HAP-1 (cell line): ENCODE data around the gene P4HA2.
"Not testable (repeated sequence)": the region's sequence is repeated elsewhere in the genome, so short reads cannot be mapped to it uniquely, and the experiment has no call there.

Experiments used
- DNase-seq, 2 experiments: peaks; one replicate each; pipeline ENCODE4 v3.0.0-alpha.2; 2016 to 2020; ENCODE audit warnings: low spot score in 2 of 2
- H3K27me3 ChIP-seq: fragments of 250-450 bp; sonication (Bioruptor Pico); 2 replicates; pipeline ENCODE4 v1.5.1; 2020; ENCODE audit warnings: low read depth, mild to moderate bottlenecking, moderate library complexity
- H3K36me3 ChIP-seq: fragments of 250-450 bp; sonication (Bioruptor Pico); replicated peaks from 2 replicates; pipeline ENCODE4 v1.5.1; 2020; ENCODE audit warnings: mild to moderate bottlenecking
- H3K4me1 ChIP-seq: fragments of 250-450 bp; sonication (Bioruptor Pico); 2 replicates; pipeline ENCODE4 v1.5.1; 2020; ENCODE audit warnings: mild to moderate bottlenecking
- H3K4me3 ChIP-seq: fragments of 250-450 bp; sonication (Bioruptor Pico); 2 replicates; pipeline ENCODE4 v1.5.1; 2020; ENCODE audit warnings: mild to moderate bottlenecking, moderate library complexity
- H3K9me3 ChIP-seq: fragments of 250-450 bp; sonication (Bioruptor Pico); 2 replicates; pipeline ENCODE4 v1.5.1; 2020; ENCODE audit warnings: mild to moderate bottlenecking, moderate library complexity
- in situ Hi-C: fragments of 300-500 bp; cut with MboI; formaldehyde crosslinking; loops from 3 replicates; pipeline ENCODE4 v1.14.3; 2020; ENCODE audit warnings: low sequenced_read_pairs, inconsistent platforms, mixed read lengths

P4HA2 gene

GRCh38 chr5:132179405-132179804 lies 48.2 kb downstream of the P4HA2 start:
- in situ Hi-C loops, result no loop called here
- Histone ChIP-seq H3K27me3 (no peaks in the 10 kb centered on the region), H3K4me3 (no peak overlapping the region), H3K9me3 (no peaks in the 10 kb centered on the region), H3K36me3 (no peaks in the 10 kb centered on the region), H3K4me1 (no peaks in the 10 kb centered on the region)
- no peak for DNase-seq

DNA sequence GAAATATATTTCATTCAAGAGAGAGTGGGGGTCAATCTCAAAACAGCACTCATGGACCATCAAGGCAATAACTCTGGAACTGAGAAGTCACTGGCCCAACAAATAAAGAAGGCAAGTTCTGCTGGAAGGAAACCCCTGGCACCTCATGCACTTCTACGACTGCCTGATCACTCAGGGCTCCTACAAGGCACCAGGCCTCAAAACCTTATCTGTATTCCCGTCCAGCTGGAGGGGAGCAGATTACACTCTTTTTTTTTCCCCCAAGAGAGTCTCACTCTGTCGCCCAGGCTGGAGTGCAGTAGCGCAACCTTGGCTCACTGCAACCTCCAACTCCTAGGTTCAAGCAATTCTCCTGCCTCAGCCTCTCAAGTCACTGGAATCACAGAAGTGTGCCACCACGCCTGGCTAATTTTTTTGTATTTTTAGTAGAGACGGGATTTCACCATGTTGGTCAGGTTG lies 49.9 kb downstream of the P4HA2 start:
- H3K9me3 ChIP-seq, result no peaks in the 10 kb centered on the region
- no peaks in the 10 kb centered on the region for H3K27me3 ChIP-seq
- no peaks in the 10 kb centered on the region for H3K4me1 ChIP-seq
- no peaks in the 10 kb centered on the region for H3K36me3 ChIP-seq
- H3K4me3 ChIP-seq, result no peak overlapping the region
- in situ Hi-C loops, result no loop called here
- DNase-seq, result no peak

DNA sequence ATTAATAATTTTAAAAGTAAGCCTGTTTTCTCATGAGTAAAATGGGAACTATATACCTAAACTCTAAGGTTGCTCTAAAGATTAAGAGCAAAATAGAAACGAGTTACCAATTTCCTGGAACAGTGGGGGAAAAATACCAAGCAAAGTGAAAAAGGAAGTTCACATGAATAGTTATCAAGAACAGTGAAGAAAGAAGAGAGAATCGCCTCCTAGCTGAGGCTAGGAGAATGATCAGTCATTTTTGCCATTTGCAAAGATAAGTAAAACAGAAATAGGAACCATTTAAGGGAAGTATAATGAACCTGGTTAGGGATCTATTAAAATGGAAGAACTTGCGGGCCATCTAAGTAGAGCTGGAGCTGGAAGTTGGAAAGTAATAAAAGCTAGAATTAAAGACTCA lies 50.7 kb downstream of the P4HA2 start:
- Histone ChIP-seq H3K27me3 (no peaks in the 10 kb centered on the region), H3K9me3 (no peaks in the 10 kb centered on the region), H3K4me1 (no peaks in the 10 kb centered on the region), H3K4me3 (no peak overlapping the region), H3K36me3 (no peaks in the 10 kb centered on the region)
- in situ Hi-C loops, result no loop called here
- DNase-seq, result no peak

DNA sequence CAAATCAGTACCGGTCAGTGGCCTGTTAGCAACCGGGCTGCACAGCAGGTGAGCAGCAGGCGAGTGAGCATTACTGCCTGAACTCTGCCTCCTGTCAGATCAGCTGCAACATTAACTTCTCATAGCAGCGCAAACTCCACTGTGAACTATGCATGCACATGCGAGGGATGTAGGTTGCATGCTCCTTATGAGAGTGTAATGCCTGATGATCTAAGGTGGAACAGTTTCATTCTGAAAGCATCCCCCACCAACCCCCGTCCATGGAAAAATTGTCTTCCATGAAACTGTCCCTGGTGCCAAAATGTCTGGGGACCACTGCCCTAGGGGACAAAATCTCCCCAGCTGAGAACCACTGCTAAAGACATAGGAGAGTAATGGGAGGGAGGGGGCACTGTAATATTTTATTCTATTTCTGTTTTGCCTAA lies 51.1 kb downstream of the P4HA2 start:
- no peak for DNase-seq
- Histone ChIP-seq H3K36me3 (no peaks in the 10 kb centered on the region), H3K27me3 (no peaks in the 10 kb centered on the region), H3K4me1 (no peaks in the 10 kb centered on the region), H3K4me3 (no peak overlapping the region), H3K9me3 (no peaks in the 10 kb centered on the region)
- in situ Hi-C loops, result no loop called here

DNA sequence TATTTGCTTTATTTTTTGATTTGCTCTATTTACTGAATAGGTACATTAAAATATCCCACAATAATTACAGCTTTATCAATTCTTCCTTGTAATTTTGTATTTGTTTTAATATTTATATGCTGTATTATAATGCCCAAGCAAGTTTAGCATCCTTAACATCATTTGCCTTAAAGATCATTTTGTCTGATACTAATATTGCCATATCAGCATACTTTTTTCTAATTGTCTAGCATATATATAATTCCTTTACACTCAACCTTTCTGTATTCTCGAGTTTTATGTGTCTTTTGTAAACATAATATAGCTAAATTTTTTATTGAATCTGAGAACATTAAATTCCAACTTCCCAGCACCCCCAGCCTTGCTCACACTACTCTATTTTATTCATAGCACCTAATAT lies 64.7 kb downstream of the P4HA2 start:
- Histone ChIP-seq H3K4me3 (no peak overlapping the region), H3K27me3 (no peaks in the 10 kb centered on the region), H3K9me3 (no peaks in the 10 kb centered on the region), H3K36me3 (no peaks in the 10 kb centered on the region), H3K4me1 (no peaks in the 10 kb centered on the region)
- in situ Hi-C loops, result no loop called here
- DNase-seq, result no peak

DNA sequence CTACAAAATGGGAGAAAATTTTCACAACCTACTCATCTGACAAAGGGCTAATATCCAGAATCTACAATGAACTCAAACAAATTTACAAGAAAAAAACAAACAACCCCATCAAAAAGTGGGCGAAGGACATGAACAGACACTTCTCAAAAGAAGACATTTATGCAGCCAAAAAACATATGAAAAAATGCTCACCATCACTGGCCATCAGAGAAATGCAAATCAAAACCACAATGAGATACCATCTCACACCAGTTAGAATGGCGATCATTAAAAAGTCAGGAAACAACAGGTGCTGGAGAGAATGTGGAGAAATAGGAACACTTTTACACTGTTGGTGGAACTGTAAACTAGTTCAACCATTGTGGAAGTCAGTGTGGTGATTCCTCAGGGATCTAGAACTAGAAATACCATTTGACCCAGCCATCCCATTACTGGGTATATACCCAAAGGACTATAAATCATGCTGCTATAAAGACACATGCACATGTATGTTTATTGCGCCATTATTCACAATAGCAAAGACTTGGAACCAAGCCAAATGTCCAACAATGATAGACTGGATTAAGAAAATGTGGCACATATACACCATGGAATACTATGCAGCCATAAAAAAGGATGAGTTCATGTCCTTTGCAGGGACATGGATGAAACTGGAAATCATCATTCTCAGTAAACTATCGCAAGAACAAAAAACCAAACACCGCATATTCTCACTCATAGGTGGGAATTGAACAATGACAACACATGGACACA lies 65.9 kb downstream of the P4HA2 start:
- in situ Hi-C loops, DNase-seq, H3K27me3 ChIP-seq, H3K4me1 ChIP-seq, H3K36me3 ChIP-seq, H3K9me3 ChIP-seq, H3K4me3 ChIP-seq: not testable (repeated sequence)

GRCh38 chr5:132156413-132156812 lies 71.2 kb downstream of the P4HA2 start:
- Histone ChIP-seq H3K4me1 (no peaks in the 10 kb centered on the region), H3K4me3 (no peak overlapping the region), H3K9me3 (no peaks in the 10 kb centered on the region), H3K27me3 (no peaks in the 10 kb centered on the region), H3K36me3 (no peaks in the 10 kb centered on the region)
- DNase-seq, result no peak
- in situ Hi-C loops, result no loop called here

DNA sequence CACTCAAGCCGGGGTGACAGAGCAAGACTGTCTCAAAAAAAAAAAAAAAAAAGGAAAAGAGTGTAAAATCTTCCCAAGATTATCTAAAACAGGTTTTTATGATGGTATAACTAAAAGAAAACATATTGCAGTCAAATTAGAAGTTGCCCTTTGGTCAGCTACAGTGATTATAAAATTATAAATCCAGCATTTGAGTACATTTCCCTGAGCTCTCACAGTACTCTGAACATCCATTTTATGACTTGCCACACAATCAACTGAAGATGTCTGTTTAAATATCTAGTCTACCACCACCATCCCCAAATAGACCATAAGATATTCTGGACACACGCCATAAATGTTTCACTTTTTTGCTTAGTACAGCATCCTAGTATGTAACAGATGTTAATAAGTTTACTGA lies 77.1 kb downstream of the P4HA2 start:
- Histone ChIP-seq H3K36me3 (no peaks in the 10 kb centered on the region), H3K9me3 (no peaks in the 10 kb centered on the region), H3K4me3 (no peak overlapping the region), H3K4me1 (no peaks in the 10 kb centered on the region), H3K27me3 (no peaks in the 10 kb centered on the region; the same call in 1 of the 2 replicates)
- in situ Hi-C loops, result no loop called here
- DNase-seq, result no peak

DNA sequence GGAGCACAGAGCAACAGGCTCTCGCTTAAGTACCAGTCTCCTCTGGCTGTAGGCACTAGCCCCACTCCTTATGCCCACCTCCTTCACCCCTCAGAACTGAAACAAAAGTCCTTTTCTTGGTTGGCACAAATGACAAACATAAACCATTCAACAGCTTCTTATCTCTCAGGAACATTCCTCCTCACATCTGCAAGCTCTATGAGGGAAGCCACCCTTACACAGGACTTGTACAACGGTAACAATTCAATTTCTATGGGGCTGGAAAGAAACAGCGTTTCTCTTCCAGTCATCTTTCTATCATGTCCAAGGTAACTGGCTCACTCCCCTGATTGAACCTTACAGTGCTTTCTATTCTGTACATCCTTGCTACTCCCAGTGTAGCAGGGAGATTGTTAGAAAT lies 80.0 kb downstream of the P4HA2 start:
- H3K36me3 ChIP-seq, result no peaks in the 10 kb centered on the region

DNA sequence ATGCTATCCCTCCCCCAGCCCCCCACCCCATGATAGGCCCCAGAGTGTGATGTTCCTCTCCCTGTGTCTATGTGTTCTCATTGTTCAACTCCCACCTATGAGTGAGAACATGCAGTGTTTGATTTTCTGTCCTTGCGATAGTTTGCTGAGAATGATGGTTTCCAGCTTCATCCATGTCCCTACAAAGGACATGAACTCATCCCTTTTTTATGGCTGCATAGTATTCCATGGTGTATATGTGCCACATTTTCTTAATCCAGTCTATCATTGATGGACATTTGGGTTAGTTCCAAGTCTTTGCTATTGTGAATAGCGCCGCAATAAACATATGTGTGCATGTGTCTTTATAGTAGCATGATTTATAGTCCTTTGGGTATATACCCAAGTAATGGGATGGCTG lies 82.3 kb downstream of the P4HA2 start:
- H3K4me3 ChIP-seq, in situ Hi-C loops, H3K36me3 ChIP-seq, DNase-seq, H3K27me3 ChIP-seq, H3K4me1 ChIP-seq, H3K9me3 ChIP-seq: not testable (repeated sequence)

More for the DNA sequence above, 80.0 kb downstream of the P4HA2 start:
- H3K27me3 ChIP-seq, result no peaks in the 10 kb centered on the region; the same call in 1 of the 2 replicates
- peaks cover 4% of the 10 kb centered on the region; the same call in 1 of the 2 replicates for H3K9me3 ChIP-seq
- H3K4me3 ChIP-seq, result no peak overlapping the region
- in situ Hi-C loops, result no loop called here
- H3K4me1 ChIP-seq, result no peaks in the 10 kb centered on the region
- no peak for DNase-seq

- H3K9me3 ChIP-seq, result peaks cover 4% of the 10 kb centered on the region; the same call in 1 of the 2 replicates
- in situ Hi-C loops, result no loop called here
- H3K36me3 ChIP-seq, result no peaks in the 10 kb centered on the region
- no peaks in the 10 kb centered on the region for H3K4me1 ChIP-seq
- DNase-seq, result no peak
- no peak overlapping the region for H3K4me3 ChIP-seq
- no peaks in the 10 kb centered on the region; the same call in 1 of the 2 replicates for H3K27me3 ChIP-seq
Observed at GRCh38 chr5:132143148-132143547, 84.5 kb downstream of the P4HA2 start.

DNA sequence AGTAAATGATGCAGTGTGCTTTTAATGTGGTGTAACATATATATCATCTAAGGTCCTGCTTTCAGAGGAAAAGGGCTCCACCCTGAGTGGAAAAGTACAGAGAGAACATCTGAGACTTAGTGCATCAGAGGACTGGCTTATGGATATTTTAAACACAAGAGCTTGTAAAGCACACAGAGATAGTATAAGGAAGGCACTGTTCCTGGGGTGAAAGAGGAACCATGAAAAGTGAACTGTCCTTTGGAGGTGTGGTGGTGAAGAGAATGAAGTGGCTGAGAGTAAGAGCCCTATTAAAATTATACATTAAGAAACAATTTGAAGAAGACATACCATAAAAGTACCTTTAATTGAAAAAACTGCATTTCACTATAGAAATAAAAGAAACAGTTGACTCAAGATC lies 85.2 kb downstream of the P4HA2 start:
- DNase-seq, result no peak
- Histone ChIP-seq H3K27me3 (no peaks in the 10 kb centered on the region), H3K4me3 (no peak overlapping the region), H3K9me3 (peaks cover 4% of the 10 kb centered on the region; the same call in 1 of the 2 replicates), H3K36me3 (no peaks in the 10 kb centered on the region), H3K4me1 (no peaks in the 10 kb centered on the region)
- in situ Hi-C loops, result no loop called here
